GM03348 (cell line): Measurements from ENCODE around the gene FCRLB.
"Not testable (repeated sequence)": the region's sequence is repeated elsewhere in the genome, so short reads cannot be mapped to it uniquely, and the experiment has no call there.

ENCODE experiments used
- DNase-seq: peaks from one replicate; pipeline ENCODE4 v3.0.0; 2012; ENCODE audit warnings: low spot score

FCRLB gene

GRCh38 chr1:161720956-161721737, at the start of gene FCRLB:
Gene FCRLB, plus strand, starts transcription at chr1:161721544. Its CDS starts 1,129 bp downstream, at chr1:161722673.
- DNase-seq: no peak

GRCh38 chr1:161673437-161673836, 47.9 kb upstream of the FCRLB start:
- not testable (repeated sequence) for DNase-seq

GRCh38 chr1:161674447-161674846, 46.9 kb upstream of the FCRLB start:
- not testable (repeated sequence) for DNase-seq

- DNase-seq: not testable (repeated sequence)
These were observed 46.4 kb upstream of the FCRLB start for GRCh38 chr1:161674908-161675307.

GRCh38 chr1:161676441-161676840, 44.9 kb upstream of the FCRLB start:
- no peak for DNase-seq

GRCh38 chr1:161676958-161677689, 44.2 kb upstream of the FCRLB start:
- DNase-seq: no peak

- DNase-seq: no peak
These were observed 42.8 kb upstream of the FCRLB start for GRCh38 chr1:161678500-161678899.

GRCh38 chr1:161681879-161682278, 39.5 kb upstream of the FCRLB start:
- no peak for DNase-seq

GRCh38 chr1:161688946-161689345, 32.4 kb upstream of the FCRLB start:
- no peak for DNase-seq

- DNase-seq: no peak
These were observed 29.5 kb upstream of the FCRLB start for GRCh38 chr1:161691846-161692245.

GRCh38 chr1:161693020-161693712, 28.2 kb upstream of the FCRLB start:
- not testable (repeated sequence) for DNase-seq

GRCh38 chr1:161698302-161698701, 23.0 kb upstream of the FCRLB start:
- DNase-seq: not testable (repeated sequence)

GRCh38 chr1:161702250-161702649, 19.1 kb upstream of the FCRLB start:
- DNase-seq: no peak

GRCh38 chr1:161705537-161705936, 15.8 kb upstream of the FCRLB start:
- DNase-seq: no peak

GRCh38 chr1:161706113-161706481, 15.2 kb upstream of the FCRLB start:
- DNase-seq: peak; percentile 51

- DNase-seq: peak; percentile 81
These were observed 14.6 kb upstream of the FCRLB start, which contains the start of gene FCRLA for GRCh38 chr1:161706482-161707347. Gene FCRLA, plus strand, starts transcription at chr1:161707229. Its CDS starts 36 bp downstream, at chr1:161707265.

- no peak for DNase-seq
These were observed 13.8 kb upstream of the FCRLB start for GRCh38 chr1:161707503-161707902.

- no peak for DNase-seq
These were observed 12.0 kb upstream of the FCRLB start for GRCh38 chr1:161709373-161709772.

GRCh38 chr1:161710560-161710959, 10.8 kb upstream of the FCRLB start:
- DNase-seq: no peak

- no peak for DNase-seq
These were observed 2.6 kb upstream of the FCRLB start for GRCh38 chr1:161718559-161719324.

GRCh38 chr1:161719325-161719611, 2.1 kb upstream of the FCRLB start:
- no peak for DNase-seq
